Endothelial cell of umbilical vein (primary cell): ENCODE results near the gene UBL3. TPM values are rescaled to one million over a fixed set of nuclear protein-coding genes. Genes with fewer than 3 reads are reported as not detected.

Source experiments
- BruUV-seq: library from RNA; stranded (reverse); fragments of 400-500 nt; replicated peaks from 2 replicates; lab custom pipeline; 2021; lab: Mats Ljungman, UMichigan
- CTCF ChIA-PET: fragments of 300-600, 350-600 bp; sonication (Branson Sonifier 250); formaldehyde crosslinking; loops from one replicate; lab custom pipeline; 2021; ENCODE audit warnings: antibody characterized with exemption, inconsistent platforms; lab: Charles Lee
- POLR2A ChIA-PET: fragments of 300-600, 350-600 bp; sonication (Branson Sonifier 250); formaldehyde crosslinking; loops from one replicate; lab custom pipeline; 2021; ENCODE audit warnings: antibody characterized with exemption, inconsistent platforms; lab: Charles Lee
- DNase-seq: peaks from one replicate; pipeline ENCODE4 v3.0.0-alpha.2; 2011; ENCODE audit warnings: low read depth, low spot score
- FAIRE-seq: peaks from 2 replicates; lab custom pipeline; 2011; peaks lifted over from hg19 to GRCh38; lab: Jason Lieb, UNC
- H2AFZ ChIP-seq: 2 replicates; pipeline ENCODE4 v1.6.0; 2012; ENCODE audit warnings: low read depth, low read length, control low read depth, inconsistent platforms
- H3K27ac ChIP-seq: 2 replicates; pipeline ENCODE4 v1.5.1; 2011; ENCODE audit warnings: low read depth, mild to moderate bottlenecking, control low read depth, low read length, moderate library complexity; ENCODE audit not compliant: insufficient read depth
- H3K27me3 ChIP-seq, 2 experiments: 2 replicates each; pipeline versions ENCODE4 v1.6.0 to v1.6.1; 2011; ENCODE audit warnings: low read length in 2 of 2, mixed read lengths in 1 of 2; ENCODE audit not compliant: control insufficient read depth in 2 of 2, insufficient read depth in 2 of 2
- H3K36me3 ChIP-seq, 2 experiments: 2 replicates in 1 of 2; 3 replicates in 1 of 2; pipeline ENCODE4 v1.5.1; 2011; ENCODE audit warnings: low read length in 2 of 2, mild to moderate bottlenecking in 1 of 2, moderate library complexity in 1 of 2; ENCODE audit not compliant: control insufficient read depth in 2 of 2, insufficient read depth in 2 of 2; ENCODE audit errors: extremely low read depth in 1 of 2
- H3K4me1 ChIP-seq: 3 replicates; pipeline ENCODE4 v1.5.1; 2011; ENCODE audit warnings: mild to moderate bottlenecking, low read length; ENCODE audit not compliant: control insufficient read depth, insufficient read depth; ENCODE audit errors: extremely low read depth
- H3K4me2 ChIP-seq: 2 replicates; pipeline ENCODE4 v1.6.1; 2011; ENCODE audit warnings: low read length, control low read depth, mixed read lengths; ENCODE audit not compliant: insufficient read depth
- H3K4me3 ChIP-seq, 3 experiments: fragments of 200-600 bp in 1 of 3; sonication (generic), shearing (Covaris generic) in 1 of 3; replicated peaks in 1 of 3; 2 replicates each; pipeline ENCODE4 v1.5.1; 2011 to 2016; ENCODE audit warnings: control low read depth in 3 of 3, low read length in 3 of 3, mild to moderate bottlenecking in 2 of 3, inconsistent platforms in 1 of 3, low read depth in 1 of 3, moderate library complexity in 1 of 3; ENCODE audit not compliant: insufficient read depth in 1 of 3
- H3K79me2 ChIP-seq: 2 replicates; pipeline ENCODE4 v1.6.0; 2012; ENCODE audit warnings: low read length, inconsistent platforms; ENCODE audit not compliant: control insufficient read depth, insufficient read depth
- H3K9ac ChIP-seq: replicated peaks from 2 replicates; pipeline ENCODE3; 2011; ENCODE audit warnings: low read length, control low read depth; ENCODE audit not compliant: insufficient read depth; ENCODE audit errors: extremely low read depth
- H3K9me1 ChIP-seq: replicated peaks from 3 replicates; pipeline ENCODE4 v1.6.0; 2011; ENCODE audit warnings: mild to moderate bottlenecking, low read length; ENCODE audit not compliant: control insufficient read depth, insufficient read depth; ENCODE audit errors: extremely low read depth
- H3K9me3 ChIP-seq: replicated peaks from 2 replicates; pipeline ENCODE4 v1.5.1; 2012; ENCODE audit warnings: low read length, inconsistent platforms; ENCODE audit not compliant: control insufficient read depth, insufficient read depth
- H4K20me1 ChIP-seq: replicated peaks from 2 replicates; pipeline ENCODE3; 2011; ENCODE audit warnings: mild to moderate bottlenecking, low read length; ENCODE audit not compliant: control insufficient read depth, insufficient read depth; ENCODE audit errors: extremely low read depth
- FOS ChIP-seq: IDR thresholded peaks from 2 replicates; pipeline ENCODE4 v1.6.1; 2011; ENCODE audit warnings: mild to moderate bottlenecking, low read length, moderate library complexity, borderline replicate concordance; ENCODE audit not compliant: insufficient read depth
- JUN ChIP-seq: IDR thresholded peaks from 2 replicates; pipeline ENCODE4 v1.6.1; 2011; ENCODE audit warnings: borderline replicate concordance, low read depth; ENCODE audit not compliant: insufficient read length, insufficient read depth
- MYC ChIP-seq: IDR thresholded peaks from one replicate; pipeline ENCODE4 v1.6.1; 2011; ENCODE audit warnings: mild to moderate bottlenecking, low read depth, low read length
- dilution Hi-C: fragments of 300-500 bp; cut with MboI; formaldehyde crosslinking; loops from one replicate; pipeline ENCODE4 v1.15.0; 2019; ENCODE audit warnings: low sequenced_read_pairs; ENCODE audit not compliant: extremely low pct_ligation_motif_present
- intact Hi-C: fragments of 100-400 bp; cut with micrococcal nuclease; formaldehyde crosslinking; loops from one replicate; pipeline ENCODE4 v1.10.0; 2022
- polyA plus RNA-seq, 4 experiments: library from polyadenylated mRNA; depleted of rRNA in 3 of 4; stranded (reverse) in 3 of 4; unstranded in 1 of 4; fragments of >200 nt; gene quantifications; 2 replicates each; pipeline versions ENCODE4 v1.2.1 to v1.2.3, GENCODE V29; 2011 to 2012; ENCODE audit warnings: missing spikeins in 1 of 4
- total RNA-seq: library from RNA; stranded (reverse); gene quantifications from 2 replicates; pipeline ENCODE4 v1.2.3, GENCODE V29; 2021
- TF ChIP-seq, protein P1 (sequence below), 2 donors: IDR thresholded peaks; 1 replicate in 1 of 2; 2 replicates in 1 of 2; pipeline ENCODE4 v1.5.1; 2011; ENCODE audit warnings: low read length in 2 of 2, mild to moderate bottlenecking in 2 of 2, moderate library complexity in 2 of 2, control low read depth in 1 of 2, inconsistent platforms in 1 of 2, low read depth in 1 of 2; ENCODE audit not compliant: insufficient read depth in 1 of 2; ENCODE audit errors: extremely low read depth in 1 of 2

The UBL3 gene
- total and polyA plus RNA-seq, 2 donors (not counting 3 experiments of a cell fraction or from before 2014, with no cell fraction given), result 4.8 to 11.8 TPM

GRCh38 chr13:29808264-29808663 is 42.2 kb downstream of the UBL3 start:
- H3K9me3 ChIP-seq, result no peaks in the 10 kb centered on the region
- no peaks in the 10 kb centered on the region for H3K36me3 ChIP-seq
- BruUV-seq, result no TSS peak
- dilution Hi-C loops (no loop called here), intact Hi-C loops (no loop called here)
- H3K27me3 ChIP-seq, result no peaks in the 10 kb centered on the region
- peaks cover 11% of the 10 kb centered on the region for H4K20me1 ChIP-seq
- H3K4me2 ChIP-seq, result no peak overlapping the region
- H2AFZ ChIP-seq, result no peak overlapping the region
- no peaks in the 10 kb centered on the region for H3K9me1 ChIP-seq
- POLR2A ChIA-PET, result no interaction called here
- DNase-seq (no peak), FAIRE-seq (no peak)
- no peak overlapping the region for H3K9ac ChIP-seq
- H3K27ac ChIP-seq, result no peak overlapping the region
- TF ChIP-seq JUN (no peak), MYC (no peak), FOS (no peak)
- TF ChIP-seq, protein P1, sequence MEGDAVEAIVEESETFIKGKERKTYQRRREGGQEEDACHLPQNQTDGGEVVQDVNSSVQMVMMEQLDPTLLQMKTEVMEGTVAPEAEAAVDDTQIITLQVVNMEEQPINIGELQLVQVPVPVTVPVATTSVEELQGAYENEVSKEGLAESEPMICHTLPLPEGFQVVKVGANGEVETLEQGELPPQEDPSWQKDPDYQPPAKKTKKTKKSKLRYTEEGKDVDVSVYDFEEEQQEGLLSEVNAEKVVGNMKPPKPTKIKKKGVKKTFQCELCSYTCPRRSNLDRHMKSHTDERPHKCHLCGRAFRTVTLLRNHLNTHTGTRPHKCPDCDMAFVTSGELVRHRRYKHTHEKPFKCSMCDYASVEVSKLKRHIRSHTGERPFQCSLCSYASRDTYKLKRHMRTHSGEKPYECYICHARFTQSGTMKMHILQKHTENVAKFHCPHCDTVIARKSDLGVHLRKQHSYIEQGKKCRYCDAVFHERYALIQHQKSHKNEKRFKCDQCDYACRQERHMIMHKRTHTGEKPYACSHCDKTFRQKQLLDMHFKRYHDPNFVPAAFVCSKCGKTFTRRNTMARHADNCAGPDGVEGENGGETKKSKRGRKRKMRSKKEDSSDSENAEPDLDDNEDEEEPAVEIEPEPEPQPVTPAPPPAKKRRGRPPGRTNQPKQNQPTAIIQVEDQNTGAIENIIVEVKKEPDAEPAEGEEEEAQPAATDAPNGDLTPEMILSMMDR (IDR thresholded peaks at IDR 0.05; ENCODE audit: extremely low read depth in 1 of 2, insufficient read depth in 1 of 2, low read depth in 1 of 2, low read length in 2 of 2), result no peak
- H3K4me1 ChIP-seq, result no peaks in the 10 kb centered on the region
- H3K79me2 ChIP-seq, result peaks cover 4% of the 10 kb centered on the region
- CTCF ChIA-PET, result interaction anchor here (0.7 to 1.6 kb wide), 5 partner anchors 10 to 305 kb away, joined by 3 to 4 read pairs (median 3); no protein-coding TSS in a partner anchor
- no peak overlapping the region for H3K4me3 ChIP-seq
